Smooth muscle cell (in vitro differentiated cells): Measurements from ENCODE around the gene BMP8B. TPM values are rescaled to one million over a fixed set of nuclear protein-coding genes. Genes with fewer than 3 reads are reported as not detected.

Source experiments
- DNase-seq: peaks from one replicate; lab custom pipeline; 2025; ENCODE audit not compliant: unreplicated experiment; lab: John Stamatoyannopoulos, UW
- H2AFZ ChIP-seq: fragments of 200-600 bp; sonication (generic); 2 replicates; pipeline ENCODE4 v1.6.0; 2016; ENCODE audit warnings: antibody characterized with exemption, low read depth, mild to moderate bottlenecking
- H3F3A ChIP-seq: fragments of 200-600 bp; sonication (generic); 2 replicates; pipeline ENCODE4 v1.6.0; 2017; ENCODE audit warnings: antibody characterized with exemption, low read depth
- H3K27ac ChIP-seq: fragments of 200-600 bp; sonication (generic); 2 replicates; pipeline ENCODE4 v1.5.1; 2016; ENCODE audit warnings: low read depth, mild to moderate bottlenecking
- H3K27me3 ChIP-seq: fragments of 200-600 bp; sonication (generic); 2 replicates; pipeline ENCODE4 v1.6.1; 2016; ENCODE audit warnings: low read depth, mild to moderate bottlenecking
- H3K36me3 ChIP-seq: fragments of 200-600 bp; sonication (generic); 2 replicates; pipeline ENCODE4 v1.5.1; 2016; ENCODE audit warnings: low read depth
- H3K4me1 ChIP-seq: fragments of 200-600 bp; sonication (generic); 2 replicates; pipeline ENCODE4 v1.5.1; 2016; ENCODE audit warnings: low read depth
- H3K4me2 ChIP-seq: fragments of 200-600 bp; sonication (generic); 2 replicates; pipeline ENCODE4 v1.6.0; 2016; ENCODE audit warnings: mild to moderate bottlenecking
- H3K4me3 ChIP-seq: fragments of 200-600 bp; sonication (generic); 2 replicates; pipeline ENCODE4 v1.5.1; 2016; ENCODE audit warnings: mild to moderate bottlenecking
- H3K79me2 ChIP-seq: fragments of 200-600 bp; sonication (generic); 2 replicates; pipeline ENCODE4 v1.6.0; 2016; ENCODE audit warnings: low read depth, mild to moderate bottlenecking
- H3K9ac ChIP-seq: fragments of 200-600 bp; sonication (generic); 2 replicates; pipeline ENCODE4 v1.6.0; 2016; ENCODE audit warnings: low read depth
- H3K9me3 ChIP-seq: fragments of 200-600 bp; sonication (generic); replicated peaks from 2 replicates; pipeline ENCODE4 v1.5.1; 2016; ENCODE audit warnings: low read depth
- H4K20me1 ChIP-seq: fragments of 200-600 bp; sonication (generic); 2 replicates; pipeline ENCODE4 v1.6.0; 2016; ENCODE audit warnings: low read depth
- CTCF ChIP-seq: fragments of 200-600 bp; sonication (generic); IDR thresholded peaks from 2 replicates; pipeline ENCODE4 v1.5.1; 2017; ENCODE audit warnings: borderline replicate concordance, mild to moderate bottlenecking, antibody characterized with exemption; ENCODE audit not compliant: insufficient read depth, poor library complexity, severe bottlenecking
- WGBS: methylation state at CpG from one replicate; pipeline ENCODE4 v1.1.7; 2016; ENCODE audit warnings: low lambda C conversion rate; 5-methylcytosine and 5-hydroxymethylcytosine counted together
- polyA plus RNA-seq: library from polyadenylated mRNA; unstranded; fragments of >200 nt; fragmentation: Nextera tagmentation; extraction: Ambion mirVana; gene quantifications from 2 replicates; pipeline ENCODE4 v1.2.1, GENCODE V29; 2016
- total RNA-seq: library from RNA; depleted of rRNA; stranded (reverse); fragments of >200 nt; gene quantifications from 2 replicates; pipeline ENCODE4 v1.2.3, GENCODE V29; 2014

Gene BMP8B
- total and polyA plus RNA-seq, 2 experiments from 2014 or later, result 0.06 TPM; not detected in 1

- Histone ChIP-seq H3K9ac (no peak overlapping the region), H3K4me1 (peaks cover 2% of the 10 kb centered on the region), H2AFZ (no peak overlapping the region), H3K4me2 (no peak overlapping the region), H3K36me3 (peaks cover 13% of the 10 kb centered on the region), H3K9me3 (no peaks in the 10 kb centered on the region), H3K27me3 (no peaks in the 10 kb centered on the region), H4K20me1 (no peaks in the 10 kb centered on the region), H3K27ac (no peak overlapping the region), H3K4me3 (no peak overlapping the region), H3K79me2 (peaks cover 3% of the 10 kb centered on the region), H3F3A (no peaks in the 10 kb centered on the region)
- TF ChIP-seq CTCF, result no peak
- WGBS, result 97% methylated on average over 16 of the region's 16 CpGs
- no peak for DNase-seq
Observed at GRCh38 chr1:39745016-39745670, 43.5 kb downstream of the BMP8B start.

DNA sequence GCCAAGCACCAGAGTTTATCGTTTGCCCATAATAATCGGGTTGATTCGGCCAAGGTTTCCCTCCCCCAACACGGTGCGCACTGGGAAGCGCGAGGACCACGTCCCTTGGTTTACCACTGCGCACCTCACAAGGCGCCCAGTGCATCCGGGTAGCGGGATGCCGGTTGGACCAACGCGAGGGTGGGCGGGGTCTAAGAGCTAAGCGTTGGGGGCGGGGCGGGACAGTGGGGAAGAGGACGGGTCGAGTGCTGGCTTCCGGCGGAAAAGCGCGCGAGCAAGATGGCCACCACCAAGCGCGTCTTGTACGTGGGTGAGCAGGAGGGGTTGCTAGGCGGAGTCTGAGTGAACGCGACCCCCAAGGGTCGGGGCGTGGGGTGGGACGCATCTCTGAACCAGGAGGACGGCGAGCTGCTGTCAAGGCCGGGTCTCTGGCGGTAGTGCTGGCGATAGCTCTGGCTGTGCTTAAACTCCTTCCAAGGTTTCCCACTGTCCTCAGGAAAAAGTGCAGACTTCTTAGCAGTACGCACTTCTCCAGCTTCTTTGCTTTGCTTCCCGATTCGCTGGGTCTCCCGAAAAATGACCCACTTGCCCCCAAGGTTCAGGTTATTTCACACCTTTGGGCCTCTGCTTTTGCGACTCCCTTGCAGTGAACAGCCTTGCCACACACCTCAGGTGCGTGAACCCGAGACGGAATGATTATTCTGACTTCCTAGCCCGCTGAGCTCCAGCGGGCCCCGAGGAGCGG, 49.9 kb downstream of the BMP8B start, which contains the start of gene PPIE:
TSS of gene PPIE (plus strand) at position 261 of the 745 bp plus-strand sequence. CDS start at position 280, 19 bp downstream.
- Histone ChIP-seq H3K4me3 (peak within 1 kb of the TSS; percentile 91), H3F3A (no peaks in the 10 kb centered on the region), H4K20me1 (no peaks in the 10 kb centered on the region), H3K36me3 (no peaks in the 10 kb centered on the region), H3K4me2 (peak within 1 kb of the TSS; percentile 98), H3K9me3 (no peaks in the 10 kb centered on the region), H3K4me1 (peaks cover 10% of the 10 kb centered on the region), H3K27ac (no peak within 1 kb of the TSS), H3K9ac (peak within 1 kb of the TSS; percentile 83), H2AFZ (peak within 1 kb of the TSS; percentile 94), H3K27me3 (peaks cover 27% of the 10 kb centered on the region), H3K79me2 (peaks cover 13% of the 10 kb centered on the region)
- DNase-seq, result peak; percentile 47
- 3% methylated on average over 47 of the region's 52 CpGs for WGBS
- no peak for TF ChIP-seq CTCF

GRCh38 chr1:39737546-39738169, 51.0 kb downstream of the BMP8B start:
- Histone ChIP-seq H3K4me2 (no peak overlapping the region), H3K4me3 (no peak overlapping the region), H2AFZ (no peak overlapping the region)

More at GRCh38 chr1:39737546-39738169, 51.0 kb downstream of the BMP8B start:
- DNase-seq, result no peak
- Histone ChIP-seq H3F3A (no peaks in the 10 kb centered on the region), H3K4me1 (peaks cover 10% of the 10 kb centered on the region), H3K27ac (no peak overlapping the region), H3K9ac (no peak overlapping the region), H3K27me3 (peaks cover 38% of the 10 kb centered on the region), H3K36me3 (no peaks in the 10 kb centered on the region), H3K9me3 (no peaks in the 10 kb centered on the region), H4K20me1 (no peaks in the 10 kb centered on the region), H3K79me2 (peaks cover 13% of the 10 kb centered on the region)
- no peak for TF ChIP-seq CTCF
- 95% methylated on average over 9 of the region's 9 CpGs for WGBS
